H1 (cell line): ENCODE data around the gene DLL1. TPM values are rescaled to one million over a fixed set of nuclear protein-coding genes. Genes with fewer than 3 reads are reported as not detected.
A peak's percentile ranks its signal among the peaks of the same experiment; 100 is the strongest.

Source experiments
- CTCF ChIA-PET: fragments of 300-600 bp; sonication (Branson Sonifier 250); formaldehyde crosslinking; loops from one replicate; lab custom pipeline; 2021; ENCODE audit not compliant: partially characterized antibody; lab: Charles Lee
- POLR2A ChIA-PET: fragments of 300-600 bp; sonication (Branson Sonifier 250); formaldehyde crosslinking; loops from one replicate; lab custom pipeline; 2021; ENCODE audit warnings: inconsistent platforms; ENCODE audit not compliant: partially characterized antibody; lab: Charles Lee
- DNase-seq, 2 experiments: peaks; one replicate each; pipeline versions ENCODE4 v3.0.0 to v3.0.0-alpha.2; 2010 to 2022; ENCODE audit warnings: low spot score in 2 of 2, low read depth in 1 of 2, mixed read lengths in 1 of 2
- FAIRE-seq: peaks from 2 replicates; lab custom pipeline; 2011; peaks lifted over from hg19 to GRCh38; lab: Jason Lieb, UNC
- H2AFZ ChIP-seq: 2 replicates; pipeline ENCODE4 v1.8.1; 2012; ENCODE audit warnings: low read length, inconsistent platforms
- H2AK5ac ChIP-seq: 2 replicates; pipeline ENCODE4 v1.6.1; 2013; ENCODE audit warnings: low read depth, low read length
- H2BK120ac ChIP-seq: replicated peaks from 2 replicates; pipeline ENCODE3; 2013; ENCODE audit warnings: low read depth, low read length, inconsistent platforms
- H2BK12ac ChIP-seq: 2 replicates; pipeline ENCODE4 v1.6.1; 2013; ENCODE audit warnings: low read depth, low read length
- H2BK15ac ChIP-seq: 2 replicates; pipeline ENCODE4 v1.6.1; 2013; ENCODE audit warnings: low read length
- H2BK20ac ChIP-seq: 2 replicates; pipeline ENCODE4 v1.6.1; 2013; ENCODE audit warnings: low read length
- H2BK5ac ChIP-seq: 2 replicates; pipeline ENCODE4 v1.6.1; 2013; ENCODE audit warnings: low read depth, low read length
- H3K14ac ChIP-seq: 2 replicates; pipeline ENCODE4 v1.6.1; 2013; ENCODE audit warnings: inconsistent platforms; ENCODE audit not compliant: insufficient read length
- H3K18ac ChIP-seq: 2 replicates; pipeline ENCODE4 v1.6.1; 2013; ENCODE audit warnings: low read length; ENCODE audit errors: extremely low read depth
- H3K23ac ChIP-seq: 2 replicates; pipeline ENCODE4 v1.6.1; 2013; ENCODE audit warnings: inconsistent platforms; ENCODE audit not compliant: insufficient read length
- H3K23me2 ChIP-seq: 2 replicates; pipeline ENCODE4 v1.6.1; 2013; ENCODE audit warnings: low read depth, low read length
- H3K27ac ChIP-seq: 2 replicates; pipeline ENCODE4 v1.6.1; 2011; ENCODE audit warnings: low read depth, low read length, inconsistent platforms
- H3K27me3 ChIP-seq, 4 experiments: replicated peaks in 1 of 4; 1 replicate in 1 of 4; 2 replicates in 3 of 4; pipeline versions ENCODE4 v1.6.1 to v1.8.1; 2011 to 2013; ENCODE audit warnings: low read length in 3 of 4, mild to moderate bottlenecking in 3 of 4, inconsistent platforms in 2 of 4, mixed read lengths in 2 of 4, moderate library complexity in 1 of 4; ENCODE audit not compliant: control insufficient read depth in 3 of 4, insufficient read depth in 3 of 4; ENCODE audit errors: extremely low read depth in 1 of 4
- H3K36me3 ChIP-seq, 4 experiments: 2 replicates each; pipeline versions ENCODE4 v1.6.1 to v1.8.1; 2011 to 2013; ENCODE audit warnings: mild to moderate bottlenecking in 4 of 4, low read length in 3 of 4, moderate library complexity in 2 of 4, control low read depth in 1 of 4, inconsistent platforms in 1 of 4; ENCODE audit not compliant: insufficient read depth in 4 of 4, control insufficient read depth in 2 of 4
- H3K4ac ChIP-seq: replicated peaks from 2 replicates; pipeline ENCODE3; 2013; ENCODE audit warnings: low read length, low read depth, mixed read lengths, inconsistent platforms; ENCODE audit not compliant: insufficient read length
- H3K4me1 ChIP-seq, 4 experiments: replicated peaks in 1 of 4; 1 replicate in 1 of 4; 2 replicates in 3 of 4; pipeline versions ENCODE4 v1.6.1 to v1.8.1; 2011 to 2013; ENCODE audit warnings: low read length in 3 of 4, inconsistent platforms in 2 of 4, mixed read lengths in 1 of 4; ENCODE audit not compliant: insufficient read depth in 4 of 4, control insufficient read depth in 3 of 4
- H3K4me2 ChIP-seq, 2 experiments: 2 replicates each; pipeline versions ENCODE4 v1.6.1 to v1.8.1; 2011 to 2013; ENCODE audit warnings: low read depth in 2 of 2, low read length in 2 of 2, control low read depth in 1 of 2, inconsistent platforms in 1 of 2, mild to moderate bottlenecking in 1 of 2; ENCODE audit not compliant: insufficient read depth in 1 of 2
- H3K4me3 ChIP-seq, 4 experiments: fragments of 200-600, 300-600 bp in 1 of 4; sonication (generic), shearing (Covaris generic), sonication (Bioruptor Twin) in 1 of 4; 2 replicates each; pipeline versions ENCODE4 v1.5.1 to v1.8.1; 2011 to 2016; ENCODE audit warnings: low read length in 4 of 4, low read depth in 3 of 4, control low read depth in 2 of 4, inconsistent platforms in 2 of 4, mild to moderate bottlenecking in 2 of 4, mixed read lengths in 1 of 4, moderate library complexity in 1 of 4; ENCODE audit not compliant: insufficient read depth in 2 of 4; ENCODE audit errors: extremely low read depth in 1 of 4
- H3K56ac ChIP-seq: replicated peaks from 2 replicates; pipeline ENCODE3; 2013; ENCODE audit warnings: low read depth, mild to moderate bottlenecking, mixed read lengths, low read length, inconsistent platforms; ENCODE audit not compliant: insufficient read length
- H3K79me1 ChIP-seq: 2 replicates; pipeline ENCODE4 v1.6.1; 2013; ENCODE audit warnings: low read depth, low read length, control low read depth
- H3K79me2 ChIP-seq, 2 experiments: 2 replicates each; pipeline versions ENCODE4 v1.6.1 to v1.8.1; 2012 to 2013; ENCODE audit warnings: low read length in 2 of 2, mild to moderate bottlenecking in 2 of 2, inconsistent platforms in 1 of 2; ENCODE audit not compliant: insufficient read depth in 2 of 2, control insufficient read depth in 1 of 2
- H3K9ac ChIP-seq, 4 experiments: replicated peaks in 1 of 4; 1 replicate in 1 of 4; 2 replicates in 3 of 4; pipeline versions ENCODE4 v1.6.1 to v1.8.1; 2011 to 2013; ENCODE audit warnings: low read depth in 3 of 4, low read length in 3 of 4, control low read depth in 2 of 4, mild to moderate bottlenecking in 2 of 4, moderate library complexity in 2 of 4, inconsistent platforms in 1 of 4; ENCODE audit errors: extremely low read depth in 1 of 4
- H3K9me3 ChIP-seq, 2 experiments: 2 replicates each; pipeline versions ENCODE4 v1.6.1 to v1.8.1; 2012 to 2013; ENCODE audit warnings: mild to moderate bottlenecking in 2 of 2, moderate library complexity in 2 of 2, control low read depth in 1 of 2, inconsistent platforms in 1 of 2, low read depth in 1 of 2, low read length in 1 of 2, mixed read lengths in 1 of 2; ENCODE audit not compliant: insufficient read depth in 2 of 2
- H4K20me1 ChIP-seq, 2 experiments: replicated peaks in 1 of 2; 2 replicates each; pipeline versions ENCODE3 to v1.8.1; 2011 to 2013; ENCODE audit warnings: inconsistent platforms in 2 of 2, low read length in 2 of 2, mild to moderate bottlenecking in 1 of 2; ENCODE audit not compliant: insufficient read depth in 2 of 2, control insufficient read depth in 1 of 2
- H4K5ac ChIP-seq: 2 replicates; pipeline ENCODE4 v1.6.1; 2013; ENCODE audit warnings: low read length, low read depth, mixed read lengths, inconsistent platforms; ENCODE audit not compliant: insufficient read length
- H4K8ac ChIP-seq: 2 replicates; pipeline ENCODE4 v1.8.0; 2013; ENCODE audit warnings: mild to moderate bottlenecking, moderate library complexity, low read length, inconsistent platforms; ENCODE audit not compliant: insufficient read depth; ENCODE audit errors: extremely low read depth
- H4K91ac ChIP-seq: replicated peaks from 2 replicates; pipeline ENCODE3; 2013; ENCODE audit warnings: low read length, mixed read lengths, inconsistent platforms; ENCODE audit not compliant: insufficient read length
- ASH2L ChIP-seq: fragments of 200-600, 300-600 bp; sonication (generic); IDR thresholded peaks from one replicate; pipeline ENCODE4 v1.7.1; 2017; ENCODE audit warnings: low read length
- BCL11A ChIP-seq, 2 experiments: IDR thresholded peaks; one replicate each; pipeline ENCODE4 v1.6.1; 2011; ENCODE audit warnings: low read depth in 2 of 2, low read length in 2 of 2, mild to moderate bottlenecking in 2 of 2
- POU5F1 ChIP-seq: IDR thresholded peaks from 2 replicates; pipeline ENCODE4 v1.6.1; 2011; ENCODE audit warnings: low read depth, mild to moderate bottlenecking, low read length, moderate library complexity
- RNF2 ChIP-seq: fragments of 200-900, 300-1000 bp; sonication (generic); IDR thresholded peaks from 2 replicates; pipeline ENCODE4 v1.7.1; 2016; ENCODE audit warnings: borderline replicate concordance, low read depth, mild to moderate bottlenecking, antibody characterized with exemption, low read length; ENCODE audit not compliant: poor library complexity, severe bottlenecking; ENCODE audit errors: missing control alignments
- SP2 ChIP-seq: IDR thresholded peaks from 2 replicates; pipeline ENCODE4 v1.6.1; 2012; ENCODE audit warnings: mild to moderate bottlenecking, low read length, inconsistent platforms
- ZNF274 ChIP-seq: IDR thresholded peaks from 2 replicates; pipeline ENCODE4 v1.7.0; 2012; ENCODE audit warnings: low read length, borderline replicate concordance; ENCODE audit errors: extremely low read depth
- WGBS, 2 experiments: shearing (Covaris generic) in 1 of 2; methylation state at CpG; one replicate each; pipeline versions ENCODE4 v1.1.6 to v1.1.7; 2013 to 2015; ENCODE audit warnings: low lambda C conversion rate in 2 of 2, mixed read lengths in 2 of 2, inconsistent platforms in 1 of 2, low coverage in 1 of 2, missing lambda C conversion rate in 1 of 2; ENCODE audit not compliant: insufficient replicate concordance in 2 of 2, insufficient coverage in 1 of 2, insufficient read length in 1 of 2; ENCODE audit errors: extremely low coverage in 1 of 2, missing lambda C conversion rate in 1 of 2; 5-methylcytosine and 5-hydroxymethylcytosine counted together
- polyA plus RNA-seq, 7 experiments: library from polyadenylated mRNA; depleted of rRNA in 3 of 7; stranded (reverse) in 5 of 7; unstranded in 2 of 7; fragments of >200 nt in 5 of 7; fragments of 200-250 nt in 2 of 7; gene quantifications; 1 replicate in 5 of 7; 2 replicates in 1 of 7; 4 replicates in 1 of 7; pipeline versions ENCODE4 v1.2.1 to v1.2.3, GENCODE V29; 2011 to 2013; ENCODE audit warnings: missing spikeins in 2 of 7, mixed read lengths in 2 of 7
- total RNA-seq: library from RNA; stranded (reverse); fragmentation: NEBNext Ultra II Directional; extraction: Animal tissue kit (Norgen Biotek cat#: 25700); gene quantifications from 2 replicates; pipeline ENCODE4 v1.2.1, GENCODE V29; 2021

DLL1 gene
- total and polyA plus RNA-seq, 2 of the 8 experiments (the other 6 are each of a cell fraction or from before 2014, with no cell fraction given): 1.7 to 3.8 TPM

DNA sequence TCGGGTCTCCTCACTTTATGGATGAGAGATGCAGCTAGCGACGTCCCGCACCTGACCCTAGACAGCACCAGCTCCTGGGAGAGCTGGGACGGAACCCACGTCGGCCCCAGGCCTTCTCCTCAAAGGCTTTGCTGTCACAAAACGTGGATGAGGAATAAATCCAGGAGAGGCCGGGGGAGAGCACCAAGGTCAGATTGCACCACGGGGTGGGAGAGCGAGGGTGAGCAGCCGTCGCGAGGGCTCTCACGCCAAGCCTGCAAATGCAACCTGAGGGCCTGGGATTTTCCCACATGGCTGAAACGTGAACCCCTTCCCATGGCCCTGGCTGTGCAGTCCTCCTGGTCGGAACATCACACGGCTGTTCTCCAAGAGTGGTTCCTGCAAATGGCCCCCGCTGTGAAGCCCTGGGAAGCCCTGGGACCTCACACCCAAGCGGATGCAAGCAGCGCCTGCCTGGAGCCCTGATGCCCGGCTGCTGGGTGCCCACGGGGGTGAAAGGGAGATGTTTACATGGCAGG is 45.3 kb downstream of the DLL1 start:
- 0 out of 2 replicates have a peak overlapping the region, but pooled peaks have one; percentile 41 for H4K8ac ChIP-seq
- H4K91ac ChIP-seq: no peak overlapping the region
- H3K4me2 ChIP-seq: no peak overlapping the region
- peaks cover 0 to 12% (median 3%) of the 10 kb centered on the region in 4 experiments; a peak in 4 of 7 replicates for H3K4me1 ChIP-seq
- H4K5ac ChIP-seq: no peak overlapping the region
- H2AFZ ChIP-seq: no peak overlapping the region
- no peaks in the 10 kb centered on the region for H3K79me2 ChIP-seq
- no peak overlapping the region for H2BK20ac ChIP-seq
- no peak overlapping the region for H3K18ac ChIP-seq
- H2BK5ac ChIP-seq: no peak overlapping the region
- H3K36me3 ChIP-seq: no peaks in the 10 kb centered on the region
- no peaks in the 10 kb centered on the region for H3K23me2 ChIP-seq
- no peak overlapping the region for H2BK15ac ChIP-seq
- no peak overlapping the region for H3K4ac ChIP-seq
- H2AK5ac ChIP-seq: no peak overlapping the region
- POLR2A ChIA-PET: interaction anchor here (1.2 to 1.3 kb wide), 2 partner anchors 12 to 49 kb away, joined by 3 read pairs; no protein-coding TSS in a partner anchor
- 88% methylated on average over 23 of the region's 23 CpGs; no CpG with 5 or more reads in 1 of the 2 experiments for WGBS, 2 experiments
- H3K79me1 ChIP-seq: no peaks in the 10 kb centered on the region
- no peak overlapping the region for H2BK120ac ChIP-seq
- no peak overlapping the region for H2BK12ac ChIP-seq
- no peak overlapping the region for H3K56ac ChIP-seq
- H3K4me3 ChIP-seq: no peak overlapping the region
- no peaks in the 10 kb centered on the region for H4K20me1 ChIP-seq
- no peak overlapping the region for H3K27ac ChIP-seq
- FAIRE-seq (no peak), DNase-seq (no peak)
- CTCF ChIA-PET: interaction anchor here (1.4 kb wide), 1 partner anchor 15 kb away, joined by 3 read pairs; no protein-coding TSS in a partner anchor
- H3K9ac ChIP-seq: no peak overlapping the region
- no peak overlapping the region for H3K23ac ChIP-seq
- H3K9me3 ChIP-seq: no peaks in the 10 kb centered on the region
- H3K27me3 ChIP-seq: no peaks in the 10 kb centered on the region
- H3K14ac ChIP-seq: no peak overlapping the region
- no peak for TF ChIP-seq POU5F1
- no peak for TF ChIP-seq ZNF274
- TF ChIP-seq ASH2L: no peak
- TF ChIP-seq RNF2: no peak
- no peak for TF ChIP-seq BCL11A (IDR thresholded peaks at IDR 0.05; ENCODE audit: low read depth in 2 of 2, low read length in 2 of 2)
- no peak for TF ChIP-seq SP2
